Endothelial cell of umbilical vein (primary cell): ENCODE measurements around the gene HDAC10.

Source experiments
- CTCF ChIP-seq, 2 donors: IDR thresholded peaks; 1 replicate in 1 of 2; 2 replicates in 1 of 2; pipeline ENCODE4 v1.5.1; 2011; ENCODE audit warnings: low read length in 2 of 2, mild to moderate bottlenecking in 2 of 2, moderate library complexity in 2 of 2, control low read depth in 1 of 2, inconsistent platforms in 1 of 2, low read depth in 1 of 2; ENCODE audit not compliant: insufficient read depth in 1 of 2; ENCODE audit errors: extremely low read depth in 1 of 2
- EZH2 ChIP-seq: IDR thresholded peaks from 2 replicates; pipeline ENCODE4 v1.6.1; 2012; ENCODE audit warnings: borderline replicate concordance, low read depth, mild to moderate bottlenecking, moderate library complexity, low read length, inconsistent platforms; ENCODE audit not compliant: severe bottlenecking
- MAX ChIP-seq: IDR thresholded peaks from 2 replicates; pipeline ENCODE4 v1.6.1; 2011; ENCODE audit not compliant: insufficient read depth, insufficient read length
- POLR2A ChIP-seq: IDR thresholded peaks from 2 replicates; pipeline ENCODE4 v1.6.1; 2012; ENCODE audit warnings: low read depth, mild to moderate bottlenecking, control low read depth, low read length
- POLR2AphosphoS5 ChIP-seq: IDR thresholded peaks from 2 replicates; pipeline ENCODE4 v1.6.1; 2012; ENCODE audit warnings: low read depth, mild to moderate bottlenecking, control low read depth, low read length, moderate library complexity; ENCODE audit not compliant: insufficient read depth

GRCh38 chr22:50266994-50267393 lies 15.9 kb upstream of the HDAC10 start:
- TF ChIP-seq POLR2A (no peak), CTCF (IDR thresholded peaks at IDR 0.05; ENCODE audit: extremely low read depth in 1 of 2, insufficient read depth in 1 of 2, low read depth in 1 of 2, low read length in 2 of 2) (no peak), POLR2AphosphoS5 (no peak), EZH2 (no peak), MAX (no peak)
